GM23338 (cell line): ENCODE data around the gene MAD1L1. TPM values are rescaled to one million over a fixed set of nuclear protein-coding genes. Genes with fewer than 3 reads are reported as not detected.
"Not testable (repeated sequence)": the region's sequence is repeated elsewhere in the genome, so short reads cannot be mapped to it uniquely, and the experiment has no call there.

ENCODE experiments used
- ATAC-seq: fragments of 200-7000 bp; cut with Tn5 transposase; 3 replicates; pipeline ENCODE4 v1.9.1; 2020
- DNase-seq: peaks from one replicate; pipeline ENCODE4 v3.0.0-alpha.2; 2015; ENCODE audit warnings: low spot score
- H2AFZ ChIP-seq: fragments of 200-600 bp; sonication (generic); 2 replicates; pipeline ENCODE4 v1.8.0; 2016; ENCODE audit warnings: antibody characterized with exemption, mild to moderate bottlenecking, moderate library complexity
- H3F3A ChIP-seq: fragments of 200-600 bp; sonication (generic); replicated peaks from 2 replicates; pipeline ENCODE4 v1.8.0; 2017; ENCODE audit warnings: antibody characterized with exemption, mixed run types, low read depth
- H3K27ac ChIP-seq: fragments of 200-600 bp; sonication (generic); 2 replicates; pipeline ENCODE4 v1.6.1; 2016; ENCODE audit warnings: low read depth
- H3K27me3 ChIP-seq: fragments of 200-600 bp; sonication (generic); 2 replicates; pipeline ENCODE4 v1.8.0; 2016; ENCODE audit warnings: mild to moderate bottlenecking, mixed run types, moderate library complexity; ENCODE audit not compliant: insufficient read depth
- H3K36me3 ChIP-seq: fragments of 200-600 bp; sonication (generic); 2 replicates; pipeline ENCODE4 v1.8.0; 2016; ENCODE audit warnings: mild to moderate bottlenecking; ENCODE audit not compliant: insufficient read depth
- H3K4me1 ChIP-seq: fragments of 200-600 bp; sonication (generic); 2 replicates; pipeline ENCODE4 v1.8.0; 2016; ENCODE audit warnings: mild to moderate bottlenecking, moderate library complexity; ENCODE audit not compliant: insufficient read depth
- H3K4me2 ChIP-seq: fragments of 200-600 bp; sonication (generic); 2 replicates; pipeline ENCODE4 v1.7.1; 2017; ENCODE audit warnings: mixed run types
- H3K4me3 ChIP-seq: fragments of 200-600 bp; sonication (generic); 2 replicates; pipeline ENCODE4 v1.6.1; 2016; ENCODE audit warnings: mixed run types
- H3K79me2 ChIP-seq: fragments of 200-600 bp; sonication (generic); replicated peaks from 2 replicates; pipeline ENCODE4 v1.8.0; 2017; ENCODE audit warnings: mild to moderate bottlenecking; ENCODE audit not compliant: insufficient read depth
- H3K9me2 ChIP-seq: fragments of 200-600 bp; sonication (generic); 2 replicates; pipeline ENCODE4 v1.8.0; 2017; ENCODE audit not compliant: insufficient read depth
- H4K20me1 ChIP-seq: fragments of 200-600 bp; sonication (generic); replicated peaks from 2 replicates; pipeline ENCODE4 v1.8.0; 2017; ENCODE audit warnings: mild to moderate bottlenecking; ENCODE audit not compliant: insufficient read depth
- H3K27ac Mint-ChIP-seq: 2 replicates; pipeline ENCODE4 v1.8.0; 2020; ENCODE audit warnings: inconsistent platforms, mild to moderate bottlenecking, moderate library complexity, mixed read lengths
- H3K27me3 Mint-ChIP-seq: 3 replicates; pipeline ENCODE4 v1.8.0; 2022; ENCODE audit warnings: low read depth, mild to moderate bottlenecking, moderate library complexity, mixed read lengths, inconsistent platforms; ENCODE audit not compliant: insufficient read depth, poor library complexity
- H3K36me3 Mint-ChIP-seq: 3 replicates; pipeline ENCODE4 v1.8.0; 2021; ENCODE audit warnings: low read depth, mild to moderate bottlenecking, inconsistent platforms, moderate library complexity, mixed read lengths
- H3K4me1 Mint-ChIP-seq: 3 replicates; pipeline ENCODE4 v1.8.0; 2020; ENCODE audit warnings: mild to moderate bottlenecking, inconsistent platforms, mixed read lengths
- H3K4me3 Mint-ChIP-seq: 3 replicates; pipeline ENCODE4 v1.8.0; 2021; ENCODE audit warnings: moderate library complexity, mild to moderate bottlenecking, inconsistent platforms, mixed read lengths
- H3K9me3 Mint-ChIP-seq: 3 replicates; pipeline ENCODE4 v1.8.0; 2020; ENCODE audit warnings: moderate library complexity, mild to moderate bottlenecking, inconsistent platforms, mixed read lengths
- CTCF ChIP-seq, 2 experiments: fragments of 200-600 bp in 1 of 2; sonication (generic) in 1 of 2; conservative IDR thresholded peaks; 2 replicates each; pipeline versions ENCODE4 v1.5.1 to v1.6.1; 2016 to 2017; ENCODE audit warnings: antibody characterized with exemption in 2 of 2, low read depth in 2 of 2, mild to moderate bottlenecking in 2 of 2, moderate library complexity in 1 of 2
- JUNB ChIP-seq: IDR thresholded peaks from one replicate; pipeline ENCODE4 v1.6.1; 2016; ENCODE audit warnings: antibody characterized with exemption; ENCODE audit not compliant: unreplicated experiment
- POLR2AphosphoS5 ChIP-seq: IDR thresholded peaks from 2 replicates; pipeline ENCODE4 v1.6.1; 2016; ENCODE audit warnings: antibody characterized with exemption, low read depth
- STAT1 ChIP-seq: IDR thresholded peaks from one replicate; pipeline ENCODE4 v1.6.1; 2016; ENCODE audit warnings: antibody characterized with exemption; ENCODE audit not compliant: unreplicated experiment
- ZNF114 ChIP-seq: fragments of 250-450 bp; sonication (Bioruptor Pico); IDR thresholded peaks from 2 replicates; pipeline ENCODE4 v1.5.0; 2020; ENCODE audit warnings: mild to moderate bottlenecking, moderate library complexity
- ZNF462 ChIP-seq: fragments of 250-450 bp; sonication (Bioruptor Pico); IDR thresholded peaks from 2 replicates; pipeline ENCODE4 v1.5.0; 2020; ENCODE audit warnings: mild to moderate bottlenecking, moderate library complexity
- polyA plus RNA-seq: library from polyadenylated mRNA; unstranded; fragments of >200 nt; fragmentation: Nextera tagmentation; extraction: Ambion mirVana; gene quantifications from 2 replicates; pipeline ENCODE4 v1.2.1, GENCODE V29; 2016
- total RNA-seq: library from RNA; depleted of rRNA; stranded (reverse); fragments of >200 nt; shearing (Covaris generic); gene quantifications from 2 replicates; pipeline ENCODE4 v1.2.3, GENCODE V29; 2014

MAD1L1 gene
- total and polyA plus RNA-seq, 2 experiments from 2014 or later, result 40.3 to 59.3 TPM

- no peaks in the 10 kb centered on the region for H3K36me3 ChIP-seq
- ATAC-seq (no peak), DNase-seq (no peak)
- H3K4me3 ChIP-seq, result no peak overlapping the region
- no peaks in the 10 kb centered on the region for H3K79me2 ChIP-seq
- no peak overlapping the region for H2AFZ ChIP-seq
- no peak overlapping the region for H3K4me2 ChIP-seq
- H3K27ac ChIP-seq, result no peak overlapping the region
- TF ChIP-seq ZNF462 (CRISPR knock-in tag) (no peak), CTCF (conservative IDR thresholded peaks at IDR 0.05; ENCODE audit: low read depth in 2 of 2) (no peak), JUNB (no peak), ZNF114 (CRISPR knock-in tag) (no peak), STAT1 (no peak), POLR2AphosphoS5 (no peak)
- no peaks in the 10 kb centered on the region for H3K4me1 Mint-ChIP-seq
- no peaks in the 10 kb centered on the region for H3F3A ChIP-seq
- H3K4me3 Mint-ChIP-seq, result no peak overlapping the region
- H3K27ac Mint-ChIP-seq, result no peak overlapping the region
- H3K36me3 Mint-ChIP-seq, result peaks cover 10% of the 10 kb centered on the region
- peaks cover 12% of the 10 kb centered on the region; the same call in 2 of the 3 replicates for H3K9me3 Mint-ChIP-seq
- no peaks in the 10 kb centered on the region for H4K20me1 ChIP-seq
- no peaks in the 10 kb centered on the region for H3K9me2 ChIP-seq
- H3K27me3 Mint-ChIP-seq, result peaks cover 7% of the 10 kb centered on the region
- no peaks in the 10 kb centered on the region for H3K27me3 ChIP-seq
- no peaks in the 10 kb centered on the region for H3K4me1 ChIP-seq
These were observed 403.6 kb downstream of the MAD1L1 start for GRCh38 chr7:1829111-1829510.

GRCh38 chr7:1828170-1828569 is 404.6 kb downstream of the MAD1L1 start:
- not testable (repeated sequence) for H3K9me3 Mint-ChIP-seq, H3K27me3 Mint-ChIP-seq, H3K4me1 Mint-ChIP-seq, H3K79me2 ChIP-seq, H3K27ac Mint-ChIP-seq, H3F3A ChIP-seq, H3K36me3 ChIP-seq, ATAC-seq, H3K36me3 Mint-ChIP-seq, H3K27me3 ChIP-seq, H4K20me1 ChIP-seq, H3K9me2 ChIP-seq, H3K4me3 Mint-ChIP-seq, H3K4me2 ChIP-seq, H2AFZ ChIP-seq, DNase-seq, H3K4me3 ChIP-seq, H3K4me1 ChIP-seq, H3K27ac ChIP-seq

- H3K4me1 Mint-ChIP-seq, H3K36me3 ChIP-seq, H4K20me1 ChIP-seq, H3F3A ChIP-seq, H3K27me3 ChIP-seq, H3K4me3 ChIP-seq, H3K27ac ChIP-seq, H3K9me3 Mint-ChIP-seq, H3K27ac Mint-ChIP-seq, DNase-seq, H3K36me3 Mint-ChIP-seq, H2AFZ ChIP-seq, H3K4me2 ChIP-seq, H3K4me3 Mint-ChIP-seq, H3K27me3 Mint-ChIP-seq, H3K9me2 ChIP-seq, ATAC-seq, H3K79me2 ChIP-seq, H3K4me1 ChIP-seq: not testable (repeated sequence)
These were observed 405.2 kb downstream of the MAD1L1 start for GRCh38 chr7:1827521-1827981.
